Left ventricle myocardium superior (tissue), 1 donor: Measurements from ENCODE around the gene SORL1. TPM values are rescaled to one million over a fixed set of nuclear protein-coding genes. Genes with fewer than 3 reads are reported as not detected.
A peak's percentile ranks its signal among the peaks of the same experiment; 100 is the strongest.
"Not testable (repeated sequence)": the region's sequence is repeated elsewhere in the genome, so short reads cannot be mapped to it uniquely, and the experiment has no call there.

ENCODE experiments used
- ATAC-seq: fragments of 200-7000 bp; cut with Tn5 transposase; one replicate; pipeline ENCODE4 v1.9.1; 2020; ENCODE audit warnings: mild to moderate bottlenecking, moderate library complexity
- DNase-seq: peaks from one replicate; pipeline ENCODE4 v3.0.0-alpha.2; 2020
- intact Hi-C: fragments of 100-400 bp; cut with micrococcal nuclease; formaldehyde crosslinking; loops from one replicate; pipeline ENCODE4 v1.11.0; 2022
- total RNA-seq: library from RNA; stranded (reverse); fragmentation: NEBNext Ultra II Directional; extraction: Animal tissue kit (Norgen Biotek cat#: 25700); gene quantifications from one replicate; pipeline ENCODE4 v1.2.1, GENCODE V29; 2021
- donor health status: DM: no; HTN: yes; CAD: no; lungs with severe emphysema.

SORL1 gene
- total RNA-seq, 1 donor from 2014 or later = 11.9 TPM

DNA sequence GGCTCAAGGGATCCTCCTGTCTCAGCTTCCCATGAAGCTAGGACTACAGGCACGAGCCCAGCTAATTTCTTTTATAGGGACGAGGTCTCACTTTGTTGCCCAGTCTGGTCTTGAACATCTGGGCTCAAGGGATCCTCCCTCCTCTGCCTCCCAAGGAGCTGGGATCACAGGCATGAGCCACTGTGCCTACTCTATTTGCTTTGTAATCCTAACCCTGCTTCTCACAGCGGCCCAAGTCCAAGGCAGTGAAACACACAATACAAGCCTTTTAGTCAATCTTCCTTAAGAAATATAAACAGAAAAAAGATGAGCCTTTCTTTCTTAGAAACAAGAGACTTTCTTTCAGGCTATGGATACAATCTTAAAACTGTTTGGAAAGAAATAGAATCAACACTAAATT, 115.9 kb downstream of the SORL1 start:
- intact Hi-C loops = no loop called here
- no peak for ATAC-seq
- DNase-seq = no peak

DNA sequence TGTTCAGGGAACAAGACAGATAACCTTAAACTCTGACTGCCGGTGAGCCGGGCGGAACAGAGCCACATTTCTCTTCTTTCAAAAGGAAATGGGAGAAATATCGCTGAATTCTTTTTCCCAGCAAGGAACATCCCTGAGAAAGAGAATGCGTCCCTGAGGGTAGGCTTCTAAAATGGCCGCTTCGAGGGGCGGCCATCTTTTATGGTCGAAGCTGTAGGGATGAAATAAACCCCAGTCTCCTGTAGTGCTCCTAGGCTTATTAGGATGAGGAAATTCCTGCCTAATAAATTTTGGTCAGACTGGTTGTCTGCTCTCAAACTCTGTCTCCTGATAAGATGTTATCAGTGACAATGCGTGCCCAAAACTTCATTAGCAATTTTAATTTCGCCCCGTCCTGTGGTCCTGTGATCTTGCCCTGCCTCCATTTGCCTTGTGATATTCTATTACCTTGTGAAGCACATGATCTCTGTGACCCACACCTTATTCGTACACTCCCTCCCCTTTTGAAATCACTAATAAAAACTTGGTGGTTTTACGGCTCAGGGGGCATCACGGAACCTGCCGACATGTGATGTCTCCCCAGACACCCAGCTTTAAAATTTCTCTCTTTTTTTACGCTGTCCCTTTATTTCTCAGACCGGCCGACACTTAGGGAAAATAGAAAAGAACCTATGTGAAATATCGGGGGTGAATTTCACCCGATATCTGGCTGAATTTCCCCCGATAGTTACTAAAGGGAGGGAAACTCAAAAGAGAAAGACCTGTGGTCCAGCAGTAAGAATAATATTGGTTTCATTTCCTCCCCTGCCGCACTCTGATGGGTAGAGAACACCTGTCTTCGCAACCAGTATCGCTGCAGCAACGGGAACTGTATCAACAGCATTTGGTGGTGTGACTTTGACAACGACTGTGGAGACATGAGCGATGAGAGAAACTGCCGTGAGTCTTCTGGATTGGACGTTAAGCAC, 117.5 kb downstream of the SORL1 start:
- ATAC-seq, DNase-seq, intact Hi-C loops: not testable (repeated sequence)

DNA sequence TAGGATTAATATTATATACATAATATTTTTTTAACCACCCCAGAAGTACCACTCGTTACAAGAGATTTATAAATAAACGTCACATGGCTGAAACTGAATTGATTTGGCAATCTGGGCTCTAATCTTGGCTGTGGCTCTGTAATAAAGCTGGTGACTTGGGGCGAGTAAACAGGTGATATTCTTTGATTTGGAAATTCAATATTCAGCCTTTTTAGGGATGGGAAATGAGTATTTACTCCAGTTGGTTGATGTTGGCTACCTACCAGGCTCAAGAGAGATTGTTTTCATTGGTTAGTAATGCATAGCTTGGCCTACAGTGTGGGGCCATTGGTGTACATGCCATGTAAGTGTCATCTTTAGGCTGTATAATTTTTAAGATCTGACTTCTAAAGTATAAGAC, 118.3 kb downstream of the SORL1 start:
- DNase-seq (no peak), ATAC-seq (no peak)
- intact Hi-C loops = no loop called here

DNA sequence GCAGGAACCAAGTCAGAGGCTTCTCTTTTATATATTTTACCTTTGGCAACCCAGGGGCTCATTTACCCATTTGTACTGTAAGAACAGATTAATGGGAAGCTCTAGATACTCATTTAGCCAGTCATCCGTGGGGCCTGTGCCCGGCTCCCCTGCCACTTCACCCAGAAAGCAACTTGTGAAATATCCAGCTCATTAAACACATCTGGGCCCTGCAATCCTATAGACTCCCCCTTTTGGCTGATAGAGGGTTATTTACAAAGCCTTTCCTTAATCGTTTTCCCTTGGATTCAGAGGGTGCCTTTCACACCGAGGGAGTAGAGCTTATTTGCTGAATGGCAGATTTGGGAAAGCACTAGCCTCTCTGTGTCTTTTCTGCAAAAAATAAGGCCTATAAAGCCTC, 119.4 kb downstream of the SORL1 start:
- no peak for ATAC-seq
- intact Hi-C loops = no loop called here
- DNase-seq = no peak

DNA sequence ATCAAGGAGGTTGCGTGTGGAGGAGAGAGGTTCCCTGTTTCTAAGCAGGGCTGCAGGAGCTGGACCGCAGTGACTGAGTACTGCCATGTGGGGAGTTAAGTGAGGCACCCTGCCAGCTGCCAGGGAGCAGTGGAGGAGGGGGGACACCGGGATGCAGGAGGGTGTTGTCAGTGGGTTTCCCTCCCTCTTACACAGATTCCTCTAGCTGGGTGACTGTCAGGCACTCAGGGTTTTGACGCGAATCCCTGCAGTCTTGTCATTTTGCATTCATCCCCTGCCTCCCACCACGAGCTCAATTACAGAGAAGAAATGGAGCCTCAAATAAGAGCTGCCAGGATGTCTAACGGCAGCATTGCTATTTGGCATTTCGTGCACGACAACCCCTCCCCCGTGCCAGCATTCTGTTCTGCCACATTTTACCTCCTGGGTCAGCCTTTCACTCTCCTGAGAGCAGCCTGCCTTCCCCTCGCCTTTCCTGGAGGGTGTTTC, 120.5 kb downstream of the SORL1 start:
- no peak for ATAC-seq
- intact Hi-C loops = no loop called here
- no peak for DNase-seq

DNA sequence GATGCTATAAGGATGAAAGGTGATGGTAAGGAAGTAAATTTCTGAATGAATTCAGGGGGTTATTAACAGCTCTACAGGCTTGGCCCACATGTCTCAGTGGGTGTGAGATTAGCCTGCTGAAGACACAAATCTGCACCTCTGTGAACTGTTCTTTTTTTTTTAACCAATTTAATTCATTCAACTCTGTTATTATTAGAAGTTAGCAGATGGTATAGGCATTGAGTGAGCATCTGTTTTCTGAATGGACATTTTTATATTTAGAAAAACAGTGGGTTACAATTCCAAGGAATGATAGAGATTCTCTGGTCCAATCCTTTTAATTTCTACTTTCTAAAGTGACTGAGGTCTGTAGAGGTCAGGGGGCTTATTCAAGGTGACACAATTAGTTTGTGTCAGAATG, 122.7 kb downstream of the SORL1 start:
- ATAC-seq (no peak), DNase-seq (no peak)
- intact Hi-C loops = no loop called here

DNA sequence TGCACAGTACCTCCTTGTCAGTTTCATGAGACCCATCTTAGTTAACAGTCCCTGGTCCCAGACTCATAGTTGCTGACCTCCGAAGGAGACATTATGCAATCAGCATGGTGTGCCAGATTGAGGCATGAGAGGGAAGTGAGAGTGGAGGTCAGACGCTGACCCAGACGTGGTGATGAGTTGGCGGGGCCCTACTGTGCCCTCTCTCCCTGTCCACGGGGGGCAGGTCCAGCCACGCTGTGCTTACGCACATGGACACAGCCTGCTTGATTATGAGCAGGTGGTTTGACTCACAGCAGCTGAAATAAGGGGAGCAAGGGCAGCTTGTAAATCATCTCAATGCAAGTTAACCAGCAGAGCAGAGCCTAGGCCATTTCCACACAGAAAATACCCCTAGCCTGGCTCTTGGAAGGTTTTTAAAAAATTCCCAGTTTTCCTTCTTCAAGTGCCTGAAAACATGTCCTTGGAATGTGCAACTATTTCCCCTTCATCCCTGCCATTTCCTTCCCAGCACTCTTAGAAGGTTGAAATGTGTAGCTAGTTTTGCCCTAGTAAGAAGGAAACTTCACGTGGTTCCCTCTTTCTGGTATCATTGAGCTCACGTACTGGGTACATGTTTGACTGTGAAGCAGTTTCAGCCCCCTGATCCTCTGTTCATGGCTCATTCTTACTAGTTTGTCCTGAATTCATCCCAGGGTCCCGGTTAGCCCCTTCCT, 123.3 kb downstream of the SORL1 start:
- intact Hi-C loops = no loop called here
- DNase-seq (peak; percentile 78), ATAC-seq (peak; percentile 95)

DNA sequence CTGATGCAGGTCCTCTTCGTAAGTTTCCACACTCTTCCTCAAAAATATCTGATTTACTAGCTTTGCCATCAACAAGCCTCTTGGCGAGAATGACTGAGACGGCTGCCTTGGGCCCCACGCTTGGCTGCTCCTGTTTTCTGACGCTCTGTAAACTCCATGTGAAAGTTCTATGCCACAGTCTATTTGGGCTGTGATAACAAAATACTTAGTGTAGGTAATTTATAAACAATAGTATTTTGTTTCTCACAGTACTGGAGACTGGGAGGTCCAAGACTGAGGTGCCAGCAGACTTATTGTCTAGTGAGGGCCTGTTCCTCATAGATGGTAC, 123.8 kb downstream of the SORL1 start:
- intact Hi-C loops = no loop called here
- DNase-seq = no peak
- ATAC-seq = no peak

DNA sequence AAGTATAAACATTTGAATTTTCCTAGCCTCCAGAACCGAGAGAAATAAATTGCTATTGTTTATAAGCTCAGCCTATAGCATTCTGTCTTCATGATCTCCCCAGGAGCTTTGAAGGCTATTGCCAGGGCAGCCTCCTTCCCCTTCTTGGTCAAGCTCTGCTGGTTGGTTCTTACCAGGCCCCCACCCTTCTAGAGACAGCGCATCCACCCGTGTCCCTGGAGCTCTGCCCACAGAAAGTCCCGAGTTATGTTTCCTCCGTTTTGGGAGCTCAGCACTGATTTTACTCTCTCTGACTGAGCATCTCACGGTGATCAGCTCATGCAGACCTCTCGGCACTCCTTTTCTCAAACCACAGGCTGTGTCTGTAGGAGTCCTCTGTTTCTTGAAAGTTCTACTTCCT, 124.4 kb downstream of the SORL1 start:
- no peak for ATAC-seq
- intact Hi-C loops = no loop called here
- no peak for DNase-seq

DNA sequence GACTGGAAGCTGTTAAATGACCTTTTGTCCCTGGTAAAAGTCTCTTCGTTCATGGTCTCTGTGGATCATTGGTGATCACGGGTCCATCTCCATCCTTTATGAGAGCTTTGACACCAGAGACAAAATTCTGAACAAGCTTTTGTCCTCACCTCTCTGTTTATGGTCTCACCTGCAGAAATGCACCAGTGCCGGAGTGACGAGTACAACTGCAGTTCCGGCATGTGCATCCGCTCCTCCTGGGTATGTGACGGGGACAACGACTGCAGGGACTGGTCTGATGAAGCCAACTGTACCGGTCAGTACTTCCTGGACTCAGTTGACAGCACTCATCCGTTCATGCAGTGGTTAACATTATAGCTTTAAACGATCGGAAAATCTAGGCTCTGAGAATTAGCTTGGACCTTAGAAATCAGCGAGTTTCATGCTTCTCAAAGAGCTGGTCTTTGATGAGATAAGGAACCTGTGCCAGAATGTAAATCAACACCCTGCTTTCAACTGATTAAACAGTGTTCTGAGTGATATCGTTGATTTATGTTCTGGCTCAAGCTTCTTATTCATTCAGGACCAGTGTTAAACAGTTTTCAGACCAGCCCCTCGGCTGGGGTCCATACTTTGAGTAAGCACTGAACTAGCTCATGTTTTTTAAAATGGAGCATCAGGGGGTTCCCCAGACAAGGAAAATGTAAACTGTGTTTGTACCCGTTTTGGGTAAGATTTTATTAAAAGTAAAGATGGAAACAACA, 125.2 kb downstream of the SORL1 start:
- no peak for ATAC-seq
- intact Hi-C loops = no loop called here
- no peak for DNase-seq

DNA sequence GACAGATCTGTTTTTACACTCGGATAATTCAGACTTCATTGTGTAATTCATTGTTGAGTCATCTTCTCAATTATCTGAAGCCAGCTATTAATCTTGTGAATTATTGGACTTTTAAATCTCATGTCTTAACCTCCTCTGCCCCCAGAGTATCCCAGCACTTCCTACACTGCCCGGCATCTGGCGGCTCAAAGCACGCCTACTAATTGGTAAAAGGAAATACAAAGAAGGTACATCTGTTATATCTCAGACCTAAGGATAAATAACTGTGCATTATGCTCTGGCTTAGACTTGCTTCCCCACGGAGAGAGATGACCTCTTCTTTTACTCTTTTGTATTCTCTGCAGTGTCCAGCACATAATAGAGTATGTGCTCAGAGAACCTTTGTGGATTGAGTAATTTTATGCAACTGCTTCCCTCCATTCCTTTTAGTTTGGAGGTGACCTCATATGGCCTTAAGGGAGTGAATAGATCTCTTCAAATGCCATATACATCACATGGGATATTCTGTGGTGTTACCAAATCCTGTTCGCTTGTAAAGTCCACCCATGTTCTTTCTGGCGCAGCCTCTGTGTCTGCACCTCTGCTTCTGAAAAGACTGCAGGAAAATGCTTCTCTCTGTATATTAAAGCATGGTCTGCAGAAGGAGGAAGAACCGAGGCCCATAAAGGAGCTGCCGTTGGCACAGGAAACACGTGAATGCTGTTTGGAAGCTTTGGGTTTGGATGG, 126.3 kb downstream of the SORL1 start:
- no peak for DNase-seq
- intact Hi-C loops = no loop called here
- peak; percentile 19 for ATAC-seq

DNA sequence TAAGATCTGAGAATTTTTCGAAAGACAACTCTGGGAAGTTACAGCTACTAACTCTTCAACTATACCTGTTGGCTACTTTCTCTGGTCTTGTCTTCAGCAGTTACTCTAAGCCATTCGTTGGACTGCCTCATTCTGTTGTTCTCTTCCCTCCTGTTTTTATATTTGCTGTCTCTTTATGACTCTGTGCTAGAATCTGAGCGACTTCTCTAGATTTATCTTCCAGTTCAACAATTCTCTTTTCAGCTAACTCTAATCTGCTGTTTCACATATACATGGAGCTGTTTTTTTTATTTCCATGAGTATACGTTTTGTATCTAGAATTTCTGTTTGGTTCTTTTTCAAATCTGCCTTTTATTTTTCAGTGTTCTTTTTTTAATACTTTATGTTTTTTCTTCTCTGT, 128.0 kb downstream of the SORL1 start:
- intact Hi-C loops = no loop called here
- ATAC-seq (no peak), DNase-seq (no peak)

DNA sequence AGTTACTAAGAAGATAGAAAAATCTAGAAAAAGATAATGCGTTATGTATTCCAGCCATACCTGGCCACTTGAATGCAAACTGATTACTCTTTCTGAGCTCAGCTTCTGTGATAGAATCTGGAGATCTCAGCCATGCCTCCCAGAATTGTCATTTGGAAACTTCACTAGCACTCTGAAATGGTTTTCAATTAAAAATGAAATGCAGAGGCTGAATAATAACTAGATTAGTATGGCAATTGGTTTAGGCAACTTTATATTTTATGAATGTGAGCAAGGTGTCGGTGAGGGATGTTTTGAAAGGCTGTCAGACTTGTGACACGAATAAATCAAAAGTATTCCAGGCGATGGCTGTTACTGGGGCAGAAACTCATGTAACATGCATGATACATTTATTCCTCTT, 129.5 kb downstream of the SORL1 start:
- DNase-seq (no peak), ATAC-seq (no peak)
- intact Hi-C loops = no loop called here

DNA sequence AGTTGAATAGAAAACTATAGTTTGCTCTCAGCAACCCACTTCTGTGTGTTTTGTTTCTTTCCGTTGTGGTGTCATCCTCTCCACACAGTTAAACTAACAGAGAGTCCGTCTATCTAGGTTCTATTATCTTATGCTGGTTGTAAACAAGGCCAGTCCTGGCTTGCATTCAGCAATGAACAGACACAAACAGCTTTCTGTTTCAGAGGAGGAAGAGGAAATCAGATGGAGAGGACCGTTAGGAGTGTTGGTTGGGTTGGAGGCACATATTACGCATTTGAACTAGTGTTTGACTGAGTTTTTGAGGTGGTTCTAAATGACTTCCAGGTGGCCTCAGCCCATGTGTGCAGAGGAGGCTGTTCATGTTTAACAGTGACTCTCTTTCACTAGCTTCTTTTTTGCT, 130.2 kb downstream of the SORL1 start:
- DNase-seq (no peak), ATAC-seq (no peak)
- intact Hi-C loops = no loop called here

DNA sequence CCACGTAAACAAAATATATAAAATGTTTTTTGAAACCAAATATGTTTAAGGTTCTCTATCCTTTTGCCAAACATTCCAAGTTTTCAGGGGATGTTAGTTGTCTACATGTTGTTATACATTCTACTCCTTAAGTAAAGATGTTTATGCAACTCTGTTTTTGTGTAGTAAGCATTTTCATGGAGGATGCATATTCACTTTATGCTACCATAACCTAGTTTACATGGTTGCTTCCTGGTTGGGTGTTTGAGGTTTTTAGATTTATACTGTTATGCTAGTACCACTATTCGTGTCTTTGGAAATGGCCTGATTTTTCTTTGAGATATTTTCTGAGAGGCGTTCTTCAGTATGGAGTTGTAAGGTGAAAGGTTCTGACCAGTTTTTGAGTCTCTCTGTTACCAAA, 131.7 kb downstream of the SORL1 start:
- no peak for ATAC-seq
- no peak for DNase-seq
- intact Hi-C loops = no loop called here

DNA sequence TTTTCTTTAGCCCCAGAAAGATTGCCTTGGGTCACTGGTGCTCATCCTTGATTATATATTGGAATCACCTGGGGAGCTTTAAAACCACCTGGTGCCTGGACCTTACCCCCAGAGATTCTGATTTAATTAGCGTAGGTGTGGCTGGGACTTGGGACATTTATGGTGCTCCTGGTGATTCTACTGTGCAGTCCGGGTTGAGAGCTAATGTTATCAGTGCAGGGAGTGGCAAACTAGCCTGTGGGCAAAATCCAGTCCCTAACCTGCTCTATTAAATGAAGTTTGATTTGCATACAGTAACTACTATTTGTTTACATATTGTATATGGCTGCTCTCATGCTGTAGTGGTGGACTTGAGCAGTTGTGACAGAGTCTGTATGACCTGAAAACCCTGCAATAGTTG, 134.6 kb downstream of the SORL1 start:
- ATAC-seq = no peak
- no peak for DNase-seq
- intact Hi-C loops = no loop called here

DNA sequence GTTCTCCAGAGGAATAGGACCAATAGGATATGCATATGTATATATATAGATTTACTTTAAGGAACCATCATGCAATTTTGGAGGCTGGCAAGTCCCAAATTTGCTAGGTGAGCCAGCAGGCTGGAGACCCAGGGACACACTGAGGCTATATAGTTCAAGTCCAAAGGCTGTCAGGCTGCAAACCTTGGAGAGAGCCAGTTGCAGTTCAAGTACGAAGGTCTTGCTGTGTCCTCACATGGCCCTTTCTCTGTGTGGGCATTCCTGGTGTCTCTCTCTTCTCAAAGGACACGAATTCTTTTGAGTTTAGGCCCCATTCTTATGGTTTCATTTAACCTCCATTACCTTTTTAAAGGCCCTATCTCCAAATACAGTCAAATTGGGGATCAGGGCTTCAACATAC, 135.1 kb downstream of the SORL1 start:
- DNase-seq (no peak), ATAC-seq (no peak)
- intact Hi-C loops = no loop called here

DNA sequence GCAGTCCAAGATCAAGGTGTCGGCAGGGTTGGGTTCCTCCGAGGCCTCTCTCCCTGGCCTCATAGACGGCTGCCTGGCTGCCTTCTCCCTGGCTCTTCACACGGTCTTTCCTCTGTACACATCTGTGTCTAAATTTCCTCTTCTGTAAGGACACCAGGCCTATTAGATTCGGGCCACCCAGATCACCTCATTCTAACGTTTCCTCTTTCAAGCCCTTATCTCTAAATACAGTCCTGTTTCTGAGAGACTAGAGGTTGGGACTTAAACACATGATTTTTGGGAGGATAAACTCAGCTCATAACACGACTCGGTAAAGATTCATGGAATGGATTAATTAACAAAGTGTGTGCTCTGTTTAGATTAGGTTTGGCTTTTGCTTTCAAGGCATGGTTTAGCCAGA, 136.6 kb downstream of the SORL1 start:
- ATAC-seq (no peak), DNase-seq (no peak)
- intact Hi-C loops = no loop called here

DNA sequence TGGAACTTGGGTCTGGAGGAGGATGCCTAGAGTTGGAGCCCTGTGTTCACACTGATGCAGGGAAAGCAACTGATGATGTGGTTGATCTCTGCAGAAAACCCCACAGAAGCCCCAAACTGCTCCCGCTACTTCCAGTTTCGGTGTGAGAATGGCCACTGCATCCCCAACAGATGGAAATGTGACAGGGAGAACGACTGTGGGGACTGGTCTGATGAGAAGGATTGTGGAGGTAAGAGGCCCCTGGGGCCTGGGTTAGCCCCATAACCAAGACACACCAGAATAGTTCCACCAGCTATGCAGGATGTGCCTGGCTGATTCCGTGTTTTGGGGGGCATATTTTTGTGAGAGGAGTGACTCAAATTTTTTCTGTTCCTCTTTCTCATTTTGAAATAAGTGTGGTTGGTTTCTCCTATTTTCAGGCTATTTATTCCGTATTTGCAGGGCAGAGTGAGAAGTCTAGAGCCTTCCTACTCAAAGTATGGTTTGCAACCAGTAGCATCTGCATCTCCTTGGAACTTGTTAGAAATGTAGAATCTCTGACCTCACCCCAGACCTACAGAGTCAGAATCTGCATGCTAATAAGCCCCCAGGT, 137.9 kb downstream of the SORL1 start:
- intact Hi-C loops = loop anchor here (2.0 kb wide), 1 partner anchor 271 kb away; no protein-coding TSS in a partner anchor
- no peak for ATAC-seq
- DNase-seq = no peak
